Erythroblast (primary cell): ENCODE results near the gene TPK1.

Experiments used
- DNase-seq, 2 experiments: peaks; one replicate each; lab custom pipeline; 2025; lab: John Stamatoyannopoulos, UW
- GATA1 ChIP-seq: IDR thresholded peaks from 2 replicates; pipeline ENCODE4 v1.6.1; 2011; ENCODE audit warnings: low read depth, mild to moderate bottlenecking, control low read depth, low read length, moderate library complexity
- POLR2A ChIP-seq: IDR thresholded peaks from 2 replicates; pipeline ENCODE4 v1.6.1; 2011; ENCODE audit warnings: mild to moderate bottlenecking, low read length

The TPK1 gene

GRCh38 chr7:144524271-144524670 lies 311.6 kb downstream of the TPK1 start:
- no peak for DNase-seq
- no peak for TF ChIP-seq POLR2A
- TF ChIP-seq GATA1: no peak

GRCh38 chr7:144523621-144524020 lies 312.2 kb downstream of the TPK1 start:
- TF ChIP-seq GATA1 (no peak), POLR2A (no peak)
- no peak for DNase-seq

- TF ChIP-seq GATA1 (no peak), POLR2A (no peak)
- DNase-seq: no peak
Observed at GRCh38 chr7:144519925-144520324, 315.9 kb downstream of the TPK1 start.

- TF ChIP-seq POLR2A: no peak
- no peak for TF ChIP-seq GATA1
- no peak for DNase-seq
Observed at GRCh38 chr7:144518360-144518759, 317.5 kb downstream of the TPK1 start.

- TF ChIP-seq POLR2A: no peak
- TF ChIP-seq GATA1: no peak
- DNase-seq: no peak
Observed at GRCh38 chr7:144517749-144518148, 318.1 kb downstream of the TPK1 start.

- no peak for TF ChIP-seq GATA1
- no peak for TF ChIP-seq POLR2A
- no peak for DNase-seq
Observed at GRCh38 chr7:144516729-144517525, 318.9 kb downstream of the TPK1 start.

- DNase-seq: peak; percentile 3 to 17
- no peak for TF ChIP-seq GATA1
- TF ChIP-seq POLR2A: no peak
Observed at GRCh38 chr7:144513334-144513733, 322.5 kb downstream of the TPK1 start.

- TF ChIP-seq GATA1 (no peak), POLR2A (no peak)
- no peak for DNase-seq
Observed at GRCh38 chr7:144510621-144511020, 325.2 kb downstream of the TPK1 start.

GRCh38 chr7:144508702-144509101 lies 327.2 kb downstream of the TPK1 start:
- DNase-seq: no peak
- TF ChIP-seq GATA1 (no peak), POLR2A (no peak)

- DNase-seq: no peak
- TF ChIP-seq POLR2A (no peak), GATA1 (no peak)
Observed at GRCh38 chr7:144503215-144503614, 332.6 kb downstream of the TPK1 start.

GRCh38 chr7:144500225-144500624 lies 335.6 kb downstream of the TPK1 start:
- no peak for DNase-seq
- TF ChIP-seq GATA1: no peak
- no peak for TF ChIP-seq POLR2A

- TF ChIP-seq POLR2A: no peak
- no peak for TF ChIP-seq GATA1
- no peak for DNase-seq
Observed at GRCh38 chr7:144497282-144497681, 338.6 kb downstream of the TPK1 start.

GRCh38 chr7:144494355-144494754 lies 341.5 kb downstream of the TPK1 start:
- TF ChIP-seq GATA1 (no peak), POLR2A (no peak)
- DNase-seq: no peak

- no peak for TF ChIP-seq POLR2A
- no peak for TF ChIP-seq GATA1
Observed at GRCh38 chr7:144489504-144489903, 346.3 kb downstream of the TPK1 start.

GRCh38 chr7:144488977-144489376 lies 346.9 kb downstream of the TPK1 start:
- DNase-seq: no peak
- no peak for TF ChIP-seq GATA1
- no peak for TF ChIP-seq POLR2A

More at GRCh38 chr7:144489504-144489903, 346.3 kb downstream of the TPK1 start:
- DNase-seq: no peak
